ENCODE results near the gene TYMP. TPM values are rescaled to one million over a fixed set of nuclear protein-coding genes. Genes with fewer than 3 reads are reported as not detected.
"Not testable (repeated sequence)": the region's sequence is repeated elsewhere in the genome, so short reads cannot be mapped to it uniquely, and the experiment has no call there.

Gene TYMP
- total and polyA plus RNA-seq, 2 of the 4 experiments (the other 2 are of a cell fraction): 0.18 to 0.74 TPM

DNA sequence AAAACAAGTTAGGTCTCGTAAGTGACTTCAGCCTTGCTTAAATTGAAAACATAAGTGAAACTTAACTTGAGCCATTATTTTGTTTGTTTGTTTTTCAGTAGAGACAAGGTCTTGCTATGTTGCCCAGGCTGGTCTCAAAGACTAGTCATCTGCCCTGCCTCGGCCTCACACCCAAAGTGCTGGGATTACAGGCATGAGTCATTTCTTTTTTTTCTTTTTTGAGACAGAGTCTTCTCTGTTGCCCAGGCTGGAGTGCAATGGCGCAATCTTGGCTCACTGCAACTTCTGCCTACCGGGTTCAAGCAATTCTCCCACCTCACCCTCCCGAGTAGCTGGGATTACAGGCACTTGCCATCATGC lies 11.8 kb upstream of the TYMP start:
- not testable (repeated sequence) for H2AK9ac ChIP-seq (replicated peaks; ENCODE audit: low read depth, low read length, poor library complexity)

More for the DNA sequence above, 11.8 kb upstream of the TYMP start:
- TF ChIP-seq CEBPB (IDR thresholded peaks at IDR 0.05; ENCODE audit: low read depth, low read length) (peak; percentile 89), RCOR1 (IDR thresholded peaks at IDR 0.05; ENCODE audit: insufficient replicate concordance, low read length) (peak; percentile 52), FOS (IDR thresholded peaks at IDR 0.05; ENCODE audit: low read depth, low read length) (peak; percentile 79; the same call in 1 of the 2 replicates)
- H3K27ac ChIP-seq (ENCODE audit: insufficient read depth, low read length); dilution Hi-C loops (cut with HindIII; ENCODE audit: low sequenced_read_pairs, unreplicated experiment); H2AFZ ChIP-seq (replicated peaks; ENCODE audit: low read length, poor library complexity); H3K23ac ChIP-seq (ENCODE audit: low read depth, low read length); H3K4me3 ChIP-seq (ENCODE audit: insufficient read depth, low read depth, low read length); H3K9ac ChIP-seq (ENCODE audit: low read depth, low read length); H4K5ac ChIP-seq (ENCODE audit: low read depth, low read length); H4K8ac ChIP-seq (ENCODE audit: low read depth in 2 of 2, low read length in 2 of 2); H3K9me1 ChIP-seq (ENCODE audit: insufficient read depth, low read length); H3K36me3 ChIP-seq (ENCODE audit: control insufficient read depth, insufficient read depth, low read length); POLR2A ChIA-PET (ENCODE audit: unreplicated experiment); H3K4me2 ChIP-seq (ENCODE audit: low read depth, low read length); H2BK20ac ChIP-seq (ENCODE audit: low read depth, low read length); BruUV-seq (replicated peaks); H3K4ac ChIP-seq (ENCODE audit: low read depth, low read length); H4K91ac ChIP-seq (ENCODE audit: insufficient read depth, low read depth, low read length); H3K14ac ChIP-seq (replicated peaks; ENCODE audit: low read depth, low read length); intact Hi-C loops (cut with micrococcal nuclease); H4K20me1 ChIP-seq (ENCODE audit: insufficient read depth, low read length); H3K56ac ChIP-seq (ENCODE audit: extremely low read depth, insufficient read depth, low read length); H2BK120ac ChIP-seq (ENCODE audit: low read depth, low read length); H3K18ac ChIP-seq (ENCODE audit: low read depth, low read length); H2BK15ac ChIP-seq (ENCODE audit: low read depth, low read length); H2BK5ac ChIP-seq (ENCODE audit: low read depth, low read length, poor library complexity, severe bottlenecking); in situ Hi-C loops (cut with MboI; ENCODE audit: low sequenced_read_pairs); H3K9me3 ChIP-seq (ENCODE audit: control insufficient read depth, insufficient read depth, low read length); H3K79me1 ChIP-seq (ENCODE audit: low read depth in 1 of 2, low read length in 2 of 2); H2AK5ac ChIP-seq (ENCODE audit: low read depth, low read length): not testable (repeated sequence)
- no CpG with 5 or more reads among the region's 5 CpGs for WGBS, 2 experiments (ENCODE audit: extremely low coverage in 2 of 2, insufficient read length in 1 of 2)
- DNase-seq (peak; percentile 87), ATAC-seq (ENCODE audit: low read depth) (peak; percentile 51)
- Histone ChIP-seq H3K4me1 (ENCODE audit: control insufficient read depth, insufficient read depth, low read length) (peaks cover 12% of the 10 kb centered on the region), H3K27me3 (ENCODE audit: control insufficient read depth, insufficient read depth, low read length) (peaks cover 20% of the 10 kb centered on the region)
- CTCF ChIA-PET: interaction anchor here (0.9 kb wide), 1 partner anchor 14 kb away, joined by 3 read pairs; no protein-coding TSS in a partner anchor
